ENCODE measurements around the gene NIBAN1.

DNA sequence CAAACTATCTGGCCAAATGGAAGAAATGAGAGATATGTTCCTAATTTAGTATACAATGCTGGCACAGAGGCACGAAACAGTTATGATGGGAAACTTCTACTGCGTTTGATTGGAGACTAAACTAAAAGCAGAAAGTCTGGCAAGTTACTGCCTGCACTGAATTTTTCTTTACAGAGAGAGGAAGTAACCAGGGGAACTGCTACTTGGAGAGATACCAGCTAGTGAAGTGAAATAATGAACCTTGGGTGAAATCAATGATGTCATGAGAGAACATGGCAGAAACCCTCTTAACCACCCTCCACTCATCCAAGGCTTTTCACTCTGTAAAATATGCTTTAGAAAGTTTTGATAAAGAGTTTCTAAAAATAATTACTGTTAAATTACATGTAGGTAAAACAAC, 29.3 kb downstream of the NIBAN1 start:
- TF ChIP-seq, protein P1, sequence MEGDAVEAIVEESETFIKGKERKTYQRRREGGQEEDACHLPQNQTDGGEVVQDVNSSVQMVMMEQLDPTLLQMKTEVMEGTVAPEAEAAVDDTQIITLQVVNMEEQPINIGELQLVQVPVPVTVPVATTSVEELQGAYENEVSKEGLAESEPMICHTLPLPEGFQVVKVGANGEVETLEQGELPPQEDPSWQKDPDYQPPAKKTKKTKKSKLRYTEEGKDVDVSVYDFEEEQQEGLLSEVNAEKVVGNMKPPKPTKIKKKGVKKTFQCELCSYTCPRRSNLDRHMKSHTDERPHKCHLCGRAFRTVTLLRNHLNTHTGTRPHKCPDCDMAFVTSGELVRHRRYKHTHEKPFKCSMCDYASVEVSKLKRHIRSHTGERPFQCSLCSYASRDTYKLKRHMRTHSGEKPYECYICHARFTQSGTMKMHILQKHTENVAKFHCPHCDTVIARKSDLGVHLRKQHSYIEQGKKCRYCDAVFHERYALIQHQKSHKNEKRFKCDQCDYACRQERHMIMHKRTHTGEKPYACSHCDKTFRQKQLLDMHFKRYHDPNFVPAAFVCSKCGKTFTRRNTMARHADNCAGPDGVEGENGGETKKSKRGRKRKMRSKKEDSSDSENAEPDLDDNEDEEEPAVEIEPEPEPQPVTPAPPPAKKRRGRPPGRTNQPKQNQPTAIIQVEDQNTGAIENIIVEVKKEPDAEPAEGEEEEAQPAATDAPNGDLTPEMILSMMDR (IDR thresholded peaks at IDR 0.05), result no peak
- TF ChIP-seq EP300 (IDR thresholded peaks at IDR 0.05), result no peak

Data from upper lobe of left lung (tissue), 4 donors.